Measurements from ENCODE around the gene NFE2L3. TPM values are rescaled to one million over a fixed set of nuclear protein-coding genes. Genes with fewer than 3 reads are reported as not detected.

The NFE2L3 gene
- total and polyA plus RNA-seq, 9 of the 15 experiments (the other 6 are each of a cell fraction or from before 2014, with no cell fraction given): 2.9 to 16.9 (median 12.4) TPM

DNA sequence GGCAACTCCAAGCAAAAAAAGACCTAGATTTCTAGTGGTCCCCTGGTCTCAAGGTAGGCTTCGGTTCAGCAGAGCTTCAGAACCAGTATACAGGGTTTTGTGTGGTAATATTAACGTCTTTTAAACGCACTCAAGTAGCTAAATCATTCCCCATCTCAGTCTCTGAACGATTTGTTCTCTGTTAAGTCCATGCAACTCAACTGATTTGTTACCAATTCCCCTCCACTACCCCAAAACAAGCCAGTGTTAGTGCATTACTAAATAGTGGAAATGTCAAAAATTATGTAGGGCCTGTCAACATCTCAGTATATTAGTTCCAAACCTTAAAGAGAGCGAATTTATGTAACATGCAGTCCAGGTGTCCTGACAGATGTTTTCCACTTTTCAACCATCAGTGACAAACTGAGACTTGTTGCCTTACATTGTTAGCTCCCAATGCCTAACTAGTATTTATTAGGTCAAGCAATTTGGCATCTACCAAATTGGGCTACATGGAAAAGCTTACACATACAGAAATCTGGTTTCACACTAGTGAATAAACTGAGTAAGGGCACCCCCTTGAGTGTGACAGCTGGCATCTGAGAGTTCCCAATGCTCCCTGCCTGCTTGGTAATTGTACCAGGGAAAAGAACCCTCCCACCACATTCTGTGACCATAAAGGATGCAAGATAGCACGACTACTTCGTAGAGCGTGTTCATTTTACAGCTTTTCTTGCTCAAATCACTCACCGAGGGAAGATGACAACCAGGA, 36.4 kb downstream of the NFE2L3 start (continued):
- TF ChIP-seq, protein P1, sequence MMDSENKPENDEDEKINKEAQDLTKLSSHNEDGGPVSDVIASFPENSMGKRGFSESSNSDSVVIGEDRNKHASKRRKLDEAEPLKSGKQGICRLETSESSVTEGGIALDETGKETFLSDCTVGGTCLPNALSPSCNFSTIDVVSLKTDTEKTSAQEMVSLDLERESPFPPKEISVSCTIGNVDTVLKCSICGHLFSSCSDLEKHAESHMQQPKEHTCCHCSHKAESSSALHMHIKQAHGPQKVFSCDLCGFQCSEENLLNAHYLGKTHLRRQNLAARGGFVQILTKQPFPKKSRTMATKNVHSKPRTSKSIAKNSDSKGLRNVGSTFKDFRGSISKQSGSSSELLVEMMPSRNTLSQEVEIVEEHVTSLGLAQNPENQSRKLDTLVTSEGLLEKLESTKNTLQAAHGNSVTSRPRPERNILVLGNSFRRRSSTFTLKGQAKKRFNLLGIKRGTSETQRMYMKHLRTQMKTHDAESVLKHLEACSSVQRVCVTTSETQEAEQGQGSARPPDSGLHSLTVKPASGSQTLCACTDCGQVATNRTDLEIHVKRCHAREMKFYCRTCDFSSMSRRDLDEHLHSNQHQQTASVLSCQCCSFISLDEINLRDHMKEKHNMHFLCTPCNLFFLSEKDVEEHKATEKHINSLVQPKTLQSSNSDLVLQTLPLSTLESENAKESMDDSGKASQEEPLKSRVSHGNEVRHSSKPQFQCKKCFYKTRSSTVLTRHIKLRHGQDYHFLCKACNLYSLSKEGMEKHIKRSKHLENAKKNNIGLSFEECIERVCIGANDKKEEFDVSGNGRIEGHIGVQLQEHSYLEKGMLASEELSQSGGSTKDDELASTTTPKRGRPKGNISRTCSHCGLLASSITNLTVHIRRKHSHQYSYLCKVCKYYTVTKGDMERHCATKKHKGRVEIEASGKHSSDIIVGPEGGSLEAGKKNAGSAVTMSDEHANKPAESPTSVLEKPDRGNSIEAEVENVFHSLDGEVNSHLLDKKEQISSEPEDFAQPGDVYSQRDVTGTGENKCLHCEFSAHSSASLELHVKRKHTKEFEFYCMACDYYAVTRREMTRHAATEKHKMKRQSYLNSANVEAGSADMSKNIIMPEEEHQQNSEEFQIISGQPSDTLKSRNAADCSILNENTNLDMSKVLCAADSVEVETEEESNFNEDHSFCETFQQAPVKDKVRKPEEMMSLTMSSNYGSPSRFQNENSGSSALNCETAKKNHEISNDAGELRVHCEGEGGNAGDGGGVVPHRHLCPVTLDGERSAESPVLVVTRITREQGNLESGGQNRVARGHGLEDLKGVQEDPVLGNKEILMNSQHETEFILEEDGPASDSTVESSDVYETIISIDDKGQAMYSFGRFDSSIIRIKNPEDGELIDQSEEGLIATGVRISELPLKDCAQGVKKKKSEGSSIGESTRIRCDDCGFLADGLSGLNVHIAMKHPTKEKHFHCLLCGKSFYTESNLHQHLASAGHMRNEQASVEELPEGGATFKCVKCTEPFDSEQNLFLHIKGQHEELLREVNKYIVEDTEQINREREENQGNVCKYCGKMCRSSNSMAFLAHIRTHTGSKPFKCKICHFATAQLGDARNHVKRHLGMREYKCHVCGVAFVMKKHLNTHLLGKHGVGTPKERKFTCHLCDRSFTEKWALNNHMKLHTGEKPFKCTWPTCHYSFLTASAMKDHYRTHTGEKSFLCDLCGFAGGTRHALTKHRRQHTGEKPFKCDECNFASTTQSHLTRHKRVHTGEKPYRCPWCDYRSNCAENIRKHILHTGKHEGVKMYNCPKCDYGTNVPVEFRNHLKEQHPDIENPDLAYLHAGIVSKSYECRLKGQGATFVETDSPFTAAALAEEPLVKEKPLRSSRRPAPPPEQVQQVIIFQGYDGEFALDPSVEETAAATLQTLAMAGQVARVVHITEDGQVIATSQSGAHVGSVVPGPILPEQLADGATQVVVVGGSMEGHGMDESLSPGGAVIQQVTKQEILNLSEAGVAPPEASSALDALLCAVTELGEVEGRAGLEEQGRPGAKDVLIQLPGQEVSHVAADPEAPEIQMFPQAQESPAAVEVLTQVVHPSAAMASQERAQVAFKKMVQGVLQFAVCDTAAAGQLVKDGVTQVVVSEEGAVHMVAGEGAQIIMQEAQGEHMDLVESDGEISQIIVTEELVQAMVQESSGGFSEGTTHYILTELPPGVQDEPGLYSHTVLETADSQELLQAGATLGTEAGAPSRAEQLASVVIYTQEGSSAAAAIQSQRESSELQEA (IDR thresholded peaks at IDR 0.05; ENCODE audit: low read depth): no peak
- TF ChIP-seq TEAD4 (IDR thresholded peaks at IDR 0.05; ENCODE audit: low read length) (peak; percentile 44; the same call in 1 of the 2 replicates), TEAD4 (CRISPR knock-in tag; IDR thresholded peaks at IDR 0.05; ENCODE audit: borderline replicate concordance) (no peak), TAF9B (IDR thresholded peaks at IDR 0.05; ENCODE audit: partially characterized antibody) (no peak), MYNN (IDR thresholded peaks at IDR 0.05) (no peak; the same call in 1 of the 2 replicates), MYNN (CRISPR knock-in tag; IDR thresholded peaks at IDR 0.05) (no peak), MCM3 (IDR thresholded peaks at IDR 0.05) (no peak), CHCHD3 (CRISPR knock-in tag; IDR thresholded peaks at IDR 0.05) (no peak), STAT5A (IDR thresholded peaks at IDR 0.05; ENCODE audit: borderline replicate concordance, low read length) (peak; percentile 15; the same call in 1 of the 2 replicates), ADNP (tag; IDR thresholded peaks at IDR 0.05) (no peak), YBX1 (IDR thresholded peaks at IDR 0.05) (no peak), ZNF76 (CRISPR knock-in tag; IDR thresholded peaks at IDR 0.05; ENCODE audit: borderline replicate concordance) (no peak), SUPT5H (IDR thresholded peaks at IDR 0.05) (peak; percentile 84)
- TF ChIP-seq, protein P2, sequence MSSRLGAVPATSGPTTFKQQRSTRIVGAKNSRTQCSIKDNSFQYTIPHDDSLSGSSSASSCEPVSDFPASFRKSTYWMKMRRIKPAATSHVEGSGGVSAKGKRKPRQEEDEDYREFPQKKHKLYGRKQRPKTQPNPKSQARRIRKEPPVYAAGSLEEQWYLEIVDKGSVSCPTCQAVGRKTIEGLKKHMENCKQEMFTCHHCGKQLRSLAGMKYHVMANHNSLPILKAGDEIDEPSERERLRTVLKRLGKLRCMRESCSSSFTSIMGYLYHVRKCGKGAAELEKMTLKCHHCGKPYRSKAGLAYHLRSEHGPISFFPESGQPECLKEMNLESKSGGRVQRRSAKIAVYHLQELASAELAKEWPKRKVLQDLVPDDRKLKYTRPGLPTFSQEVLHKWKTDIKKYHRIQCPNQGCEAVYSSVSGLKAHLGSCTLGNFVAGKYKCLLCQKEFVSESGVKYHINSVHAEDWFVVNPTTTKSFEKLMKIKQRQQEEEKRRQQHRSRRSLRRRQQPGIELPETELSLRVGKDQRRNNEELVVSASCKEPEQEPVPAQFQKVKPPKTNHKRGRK (tag; IDR thresholded peaks at IDR 0.05): no peak
- TF ChIP-seq, protein P3, sequence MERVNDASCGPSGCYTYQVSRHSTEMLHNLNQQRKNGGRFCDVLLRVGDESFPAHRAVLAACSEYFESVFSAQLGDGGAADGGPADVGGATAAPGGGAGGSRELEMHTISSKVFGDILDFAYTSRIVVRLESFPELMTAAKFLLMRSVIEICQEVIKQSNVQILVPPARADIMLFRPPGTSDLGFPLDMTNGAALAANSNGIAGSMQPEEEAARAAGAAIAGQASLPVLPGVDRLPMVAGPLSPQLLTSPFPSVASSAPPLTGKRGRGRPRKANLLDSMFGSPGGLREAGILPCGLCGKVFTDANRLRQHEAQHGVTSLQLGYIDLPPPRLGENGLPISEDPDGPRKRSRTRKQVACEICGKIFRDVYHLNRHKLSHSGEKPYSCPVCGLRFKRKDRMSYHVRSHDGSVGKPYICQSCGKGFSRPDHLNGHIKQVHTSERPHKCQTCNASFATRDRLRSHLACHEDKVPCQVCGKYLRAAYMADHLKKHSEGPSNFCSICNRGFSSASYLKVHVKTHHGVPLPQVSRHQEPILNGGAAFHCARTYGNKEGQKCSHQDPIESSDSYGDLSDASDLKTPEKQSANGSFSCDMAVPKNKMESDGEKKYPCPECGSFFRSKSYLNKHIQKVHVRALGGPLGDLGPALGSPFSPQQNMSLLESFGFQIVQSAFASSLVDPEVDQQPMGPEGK (CRISPR knock-in tag; IDR thresholded peaks at IDR 0.05; ENCODE audit: borderline replicate concordance): no peak
